Endothelial cell (in vitro differentiated cells): ENCODE results near the gene HINFP. TPM values are rescaled to one million over a fixed set of nuclear protein-coding genes. Genes with fewer than 3 reads are reported as not detected.

Experiments used
- DNase-seq: peaks from one replicate; pipeline ENCODE4 v3.0.0; 2021; ENCODE audit warnings: low spot score
- H3K27ac Mint-ChIP-seq: one replicate; pipeline ENCODE4 v1.8.0; 2021; ENCODE audit warnings: mixed read lengths, inconsistent platforms; ENCODE audit not compliant: unreplicated experiment
- H3K27me3 Mint-ChIP-seq: one replicate; pipeline ENCODE4 v1.8.0; 2021; ENCODE audit warnings: mild to moderate bottlenecking, moderate library complexity, mixed read lengths, inconsistent platforms; ENCODE audit not compliant: unreplicated experiment
- H3K36me3 Mint-ChIP-seq: one replicate; pipeline ENCODE4 v1.8.0; 2021; ENCODE audit warnings: mild to moderate bottlenecking, low read depth, mixed read lengths, inconsistent platforms; ENCODE audit not compliant: unreplicated experiment
- H3K4me1 Mint-ChIP-seq: one replicate; pipeline ENCODE4 v1.8.0; 2021; ENCODE audit warnings: mild to moderate bottlenecking, mixed read lengths, inconsistent platforms; ENCODE audit not compliant: unreplicated experiment
- H3K4me3 Mint-ChIP-seq: one replicate; pipeline ENCODE4 v1.8.0; 2021; ENCODE audit warnings: mild to moderate bottlenecking, mixed read lengths, inconsistent platforms; ENCODE audit not compliant: unreplicated experiment
- H3K9me3 Mint-ChIP-seq: one replicate; pipeline ENCODE4 v1.8.0; 2021; ENCODE audit warnings: mixed read lengths, inconsistent platforms; ENCODE audit not compliant: unreplicated experiment
- CTCF ChIP-seq: fragments of 200-600 bp; sonication (generic); IDR thresholded peaks from one replicate; pipeline ENCODE4 v1.5.0; 2021; ENCODE audit warnings: antibody characterized with exemption; ENCODE audit not compliant: unreplicated experiment
- total RNA-seq: library from RNA; stranded (reverse); fragmentation: NEBNext Ultra II Directional; extraction: Animal tissue kit (Norgen Biotek cat#: 25700); gene quantifications from one replicate; pipeline ENCODE4 v1.2.1, GENCODE V29; 2021; ENCODE audit not compliant: unreplicated experiment

HINFP gene
- total RNA-seq, 1 donor from 2014 or later: 33.6 TPM

- Mint-ChIP-seq H3K27me3 (peaks cover 18% of the 10 kb centered on the region), H3K4me1 (peaks cover 49% of the 10 kb centered on the region), H3K36me3 (peaks cover 14% of the 10 kb centered on the region), H3K27ac (peak within 1 kb of the TSS; percentile 57), H3K9me3 (no peaks in the 10 kb centered on the region), H3K4me3 (peak within 1 kb of the TSS; percentile 90)
- DNase-seq: peak; percentile 80
- no peak for TF ChIP-seq CTCF
Observed at GRCh38 chr11:119106564-119107537, 14.5 kb upstream of the HINFP start, which contains the start of gene C2CD2L. Gene C2CD2L, plus strand, starts transcription at chr11:119107344. Its CDS starts 398 bp downstream, at chr11:119107742.

DNA sequence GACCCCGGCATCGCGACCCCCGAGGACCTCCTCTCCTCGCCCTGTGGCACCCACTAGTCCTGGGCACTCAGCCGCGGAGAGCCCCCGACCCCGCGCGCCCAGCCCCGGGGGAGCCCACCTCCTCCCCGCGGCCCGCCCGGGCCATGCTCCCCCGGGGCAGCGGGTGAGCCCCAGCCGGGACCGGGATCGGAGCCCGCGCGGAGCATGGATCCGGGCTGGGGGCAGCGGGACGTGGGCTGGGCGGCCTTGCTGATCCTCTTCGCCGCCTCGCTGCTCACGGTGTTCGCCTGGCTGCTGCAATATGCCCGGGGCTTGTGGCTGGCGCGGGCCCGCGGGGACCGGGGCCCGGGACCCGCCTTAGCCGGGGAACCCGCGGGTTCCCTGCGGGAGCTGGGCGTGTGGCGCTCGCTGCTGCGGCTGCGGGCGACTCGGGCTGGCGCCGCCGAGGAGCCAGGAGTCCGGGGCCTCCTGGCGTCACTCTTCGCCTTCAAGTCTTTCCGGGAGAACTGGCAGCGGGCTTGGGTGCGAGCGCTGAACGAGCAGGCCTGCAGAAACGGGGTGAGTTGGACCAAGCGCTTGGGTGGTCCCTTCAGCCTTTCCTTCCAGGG, 13.7 kb upstream of the HINFP start:
- Mint-ChIP-seq H3K36me3 (peaks cover 17% of the 10 kb centered on the region), H3K4me3 (peak overlapping the region; percentile 89), H3K27ac (no peak overlapping the region), H3K9me3 (no peaks in the 10 kb centered on the region), H3K4me1 (peaks cover 46% of the 10 kb centered on the region), H3K27me3 (peaks cover 18% of the 10 kb centered on the region)
- no peak for TF ChIP-seq CTCF
- DNase-seq: no peak

- peak overlapping the region; percentile 89 for H3K4me3 Mint-ChIP-seq
- no peak for DNase-seq
- H3K9me3 Mint-ChIP-seq: no peaks in the 10 kb centered on the region
- H3K27me3 Mint-ChIP-seq: peaks cover 18% of the 10 kb centered on the region
- TF ChIP-seq CTCF: no peak
- peaks cover 46% of the 10 kb centered on the region for H3K4me1 Mint-ChIP-seq
- peaks cover 23% of the 10 kb centered on the region for H3K36me3 Mint-ChIP-seq
- peak overlapping the region; percentile 57 for H3K27ac Mint-ChIP-seq
Observed at GRCh38 chr11:119108146-119108856, 13.1 kb upstream of the HINFP start.

GRCh38 chr11:119108857-119109221, 12.5 kb upstream of the HINFP start:
- TF ChIP-seq CTCF: no peak
- peak overlapping the region; percentile 57 for H3K27ac Mint-ChIP-seq
- peaks cover 25% of the 10 kb centered on the region for H3K36me3 Mint-ChIP-seq
- H3K9me3 Mint-ChIP-seq: no peaks in the 10 kb centered on the region
- DNase-seq: no peak
- H3K4me3 Mint-ChIP-seq: peak overlapping the region; percentile 89
- peaks cover 44% of the 10 kb centered on the region for H3K4me1 Mint-ChIP-seq
- peaks cover 18% of the 10 kb centered on the region for H3K27me3 Mint-ChIP-seq
